ENCODE measurements around the gene LCE2C. TPM values are rescaled to one million over a fixed set of nuclear protein-coding genes. Genes with fewer than 3 reads are reported as not detected.
"Not testable (repeated sequence)": the region's sequence is repeated elsewhere in the genome, so short reads cannot be mapped to it uniquely, and the experiment has no call there.

The LCE2C gene
- not detected in 2 replicates for total RNA-seq (2014; rRNA removed; shearing (Covaris generic); ENCODE audit: low replicate concordance)

DNA sequence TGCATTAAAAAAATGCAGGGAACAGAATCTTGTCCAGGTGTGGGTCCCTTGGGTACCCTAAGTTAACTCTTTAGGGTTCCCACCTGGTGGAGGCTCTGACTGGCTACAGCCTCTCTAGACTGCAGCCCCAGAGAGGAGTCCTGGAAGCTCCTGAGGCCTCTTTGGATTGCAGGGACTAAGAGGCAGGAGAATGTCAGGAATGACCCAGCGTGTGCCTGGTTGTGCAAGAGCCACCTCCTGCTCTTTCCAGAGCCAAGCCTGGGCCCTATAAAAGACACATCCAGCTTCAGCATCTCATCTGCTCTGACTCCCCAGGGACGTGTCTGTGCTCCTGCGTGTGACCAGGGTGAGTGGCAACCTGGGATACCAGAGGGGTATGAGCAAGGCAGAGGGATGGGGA lies at the start of gene LCE2C:
Gene LCE2C, plus strand, starts transcription at position 297 of the 400 bp plus-strand sequence. CDS start 737 bp downstream, outside the sequence.
- in situ Hi-C loops (cut with HindIII; ENCODE audit: low pct_unique_long_range_greater_than_20kb, low sequenced_read_pairs); DNase-seq (ENCODE audit: low read depth): not testable (repeated sequence)

- in situ Hi-C loops (cut with HindIII; ENCODE audit: low pct_unique_long_range_greater_than_20kb, low sequenced_read_pairs): no loop called here
- no peak for DNase-seq (ENCODE audit: low read depth)
These were observed 48.3 kb upstream of the LCE2C start for GRCh38 chr1:152626744-152627143.

GRCh38 chr1:152630596-152630995 lies 44.5 kb upstream of the LCE2C start:
- DNase-seq (ENCODE audit: low read depth): no peak
- in situ Hi-C loops (cut with HindIII; ENCODE audit: low pct_unique_long_range_greater_than_20kb, low sequenced_read_pairs): no loop called here

- DNase-seq (ENCODE audit: low read depth): no peak
- in situ Hi-C loops (cut with HindIII; ENCODE audit: low pct_unique_long_range_greater_than_20kb, low sequenced_read_pairs): no loop called here
These were observed 34.7 kb upstream of the LCE2C start for GRCh38 chr1:152640351-152640750.

GRCh38 chr1:152643945-152644344 lies 31.1 kb upstream of the LCE2C start:
- DNase-seq (ENCODE audit: low read depth): no peak

DNA sequence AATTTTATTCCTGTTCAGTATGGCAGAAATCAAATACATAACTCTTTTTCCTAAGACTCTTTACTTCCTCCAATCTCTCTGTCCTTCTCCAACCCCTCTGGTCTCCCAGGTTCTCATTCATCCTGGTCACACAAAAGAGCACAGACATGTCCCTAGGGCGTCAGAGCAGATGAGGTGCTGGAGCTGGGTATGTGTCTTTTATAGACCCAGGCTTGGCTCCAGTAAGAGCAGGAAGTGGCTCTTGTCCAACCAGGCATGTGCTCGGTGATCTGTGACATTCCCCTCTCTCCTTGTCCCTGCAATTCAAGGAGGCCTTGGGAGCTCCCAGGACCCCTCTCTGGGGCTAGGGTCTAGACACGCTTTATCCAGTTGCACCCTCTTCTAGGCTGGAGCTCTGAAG lies 29.9 kb upstream of the LCE2C start:
- in situ Hi-C loops (cut with HindIII; ENCODE audit: low pct_unique_long_range_greater_than_20kb, low sequenced_read_pairs): no loop called here
- no peak for DNase-seq (ENCODE audit: low read depth)

More at GRCh38 chr1:152643945-152644344, 31.1 kb upstream of the LCE2C start:
- in situ Hi-C loops (cut with HindIII; ENCODE audit: low pct_unique_long_range_greater_than_20kb, low sequenced_read_pairs): no loop called here

DNA sequence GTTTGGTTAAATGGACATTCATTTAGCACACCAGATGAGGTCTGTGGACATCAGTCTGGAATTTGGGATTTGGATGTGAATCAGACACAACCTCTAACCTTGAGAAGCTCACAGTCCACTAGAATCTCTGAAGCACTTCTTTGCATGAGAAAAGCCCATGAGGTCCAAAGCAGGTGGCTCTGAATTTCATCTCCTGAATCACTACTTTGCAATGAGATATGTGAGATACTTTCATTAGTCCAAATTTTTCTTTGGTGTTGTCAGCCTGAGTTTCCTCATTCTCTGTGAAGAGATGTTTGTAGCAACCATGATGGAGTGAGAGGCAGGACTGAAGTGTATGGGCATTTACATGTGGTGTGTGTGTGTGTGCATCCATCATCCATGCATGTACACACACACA lies 28.4 kb upstream of the LCE2C start:
- in situ Hi-C loops (cut with HindIII; ENCODE audit: low pct_unique_long_range_greater_than_20kb, low sequenced_read_pairs): no loop called here

DNA sequence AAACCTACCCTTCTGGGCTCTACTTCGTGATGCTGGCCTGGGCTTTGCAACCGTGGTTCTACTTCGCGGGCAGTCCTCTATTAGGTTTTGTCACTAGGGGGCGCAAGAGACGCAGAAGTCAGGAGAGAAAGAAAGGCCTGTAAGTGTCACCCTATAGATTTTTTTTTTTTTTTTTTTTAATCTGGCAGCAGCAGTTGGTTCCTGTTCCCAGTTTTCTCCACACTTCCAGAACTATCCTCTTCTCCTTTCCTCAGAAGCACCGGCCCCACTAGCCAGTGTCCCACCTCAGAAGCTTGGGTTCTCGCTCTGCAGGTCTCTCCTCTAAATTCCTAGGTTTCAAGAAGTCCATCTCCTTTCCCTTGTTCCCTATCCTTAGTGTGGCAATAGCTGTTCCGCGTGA lies 21.0 kb upstream of the LCE2C start:
- in situ Hi-C loops (cut with HindIII; ENCODE audit: low pct_unique_long_range_greater_than_20kb, low sequenced_read_pairs): no loop called here
- peak; percentile 50 for DNase-seq (ENCODE audit: low read depth)

More for the DNA sequence above, 28.4 kb upstream of the LCE2C start:
- DNase-seq (ENCODE audit: low read depth): no peak

DNA sequence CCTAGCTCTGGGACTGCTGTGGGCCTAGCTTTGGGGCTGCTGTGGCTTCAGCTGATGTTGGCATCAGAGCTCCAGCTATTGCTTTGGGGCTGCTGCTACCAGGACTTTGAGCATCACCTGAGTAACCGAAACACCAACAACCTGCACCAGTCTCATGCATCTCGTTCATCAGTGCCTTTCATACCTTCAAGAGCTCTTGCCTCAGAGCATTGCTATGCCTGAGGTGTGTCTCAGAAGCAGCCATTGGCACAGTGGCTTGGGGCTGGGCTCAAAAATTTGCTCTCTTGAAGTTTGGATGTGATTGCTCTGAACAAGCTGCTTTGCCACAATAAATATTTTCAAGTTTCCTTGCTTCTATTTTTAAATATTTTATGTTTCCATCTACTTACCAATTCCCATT lies 18.6 kb upstream of the LCE2C start:
- DNase-seq (ENCODE audit: low read depth): no peak
- in situ Hi-C loops (cut with HindIII; ENCODE audit: low pct_unique_long_range_greater_than_20kb, low sequenced_read_pairs): no loop called here

- no peak for DNase-seq (ENCODE audit: low read depth)
- in situ Hi-C loops (cut with HindIII; ENCODE audit: low pct_unique_long_range_greater_than_20kb, low sequenced_read_pairs): no loop called here
These were observed 17.4 kb upstream of the LCE2C start for GRCh38 chr1:152657677-152658076.

GRCh38 chr1:152658649-152659048 lies 16.4 kb upstream of the LCE2C start:
- in situ Hi-C loops (cut with HindIII; ENCODE audit: low pct_unique_long_range_greater_than_20kb, low sequenced_read_pairs): no loop called here
- no peak for DNase-seq (ENCODE audit: low read depth)

DNA sequence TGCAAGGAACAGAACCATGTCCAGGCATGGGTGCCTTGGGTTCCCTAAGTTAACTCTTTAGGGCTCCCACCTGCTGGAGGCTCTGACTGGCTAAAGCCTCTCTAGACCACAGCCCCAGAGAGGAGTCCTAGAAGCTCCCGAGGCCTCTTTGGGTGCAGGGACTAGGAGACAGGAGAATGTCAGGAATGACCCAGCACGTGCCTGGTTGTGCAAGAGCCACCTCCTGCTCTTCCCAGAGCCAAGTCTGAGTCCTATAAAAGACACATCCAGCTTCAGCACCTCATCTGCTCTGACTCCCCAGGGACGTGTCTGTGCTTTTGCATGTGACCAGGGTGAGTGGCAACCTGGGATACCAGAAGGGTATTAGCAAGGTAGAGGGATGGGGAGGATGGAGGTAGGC lies 12.0 kb upstream of the LCE2C start, which contains the start of gene LCE2D:
Gene LCE2D, plus strand, starts transcription at position 283 of the 400 bp plus-strand sequence. CDS start 726 bp downstream, outside the sequence.
- DNase-seq (ENCODE audit: low read depth): no peak
- in situ Hi-C loops (cut with HindIII; ENCODE audit: low pct_unique_long_range_greater_than_20kb, low sequenced_read_pairs): no loop called here

DNA sequence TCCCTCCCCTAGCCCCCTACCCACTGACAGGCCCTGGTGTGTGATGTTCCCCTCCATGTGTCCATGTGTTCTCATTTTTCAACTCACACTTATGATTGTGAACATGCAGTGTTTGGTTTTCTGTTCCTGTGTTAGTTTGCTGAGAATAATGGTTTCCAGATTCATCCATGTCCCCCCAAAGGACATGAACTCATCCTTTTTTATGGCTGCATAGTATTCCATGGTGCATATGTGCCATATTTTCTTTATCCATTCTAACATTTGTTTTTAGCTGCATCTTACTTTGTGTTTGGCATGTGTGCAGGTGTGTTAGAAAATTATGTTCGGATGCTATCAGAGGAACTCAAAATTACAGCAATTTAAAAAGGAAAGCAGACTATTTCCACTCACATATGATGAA lies 8.9 kb upstream of the LCE2C start:
- DNase-seq (ENCODE audit: low read depth); in situ Hi-C loops (cut with HindIII; ENCODE audit: low pct_unique_long_range_greater_than_20kb, low sequenced_read_pairs): not testable (repeated sequence)

DNA sequence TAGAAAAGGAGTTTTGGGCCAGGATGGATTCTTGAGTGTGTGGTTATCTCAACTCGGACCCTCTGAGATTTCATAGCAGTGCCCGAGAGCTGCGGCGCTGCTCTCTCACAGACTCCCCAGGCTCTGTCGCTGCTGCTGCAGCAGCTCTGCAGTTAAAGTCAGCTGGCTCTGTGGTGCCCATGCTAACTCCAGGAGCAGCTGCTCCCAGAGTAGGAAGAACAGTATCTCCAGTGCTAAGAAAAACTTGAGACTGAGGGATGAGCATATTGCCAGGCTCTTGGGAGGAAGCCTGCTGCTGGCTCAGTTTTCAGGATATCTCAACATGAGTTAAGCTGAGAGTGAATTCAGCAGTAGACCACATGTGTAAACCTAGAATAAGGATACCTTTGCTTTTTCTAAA lies 7.4 kb upstream of the LCE2C start:
- in situ Hi-C loops (cut with HindIII; ENCODE audit: low pct_unique_long_range_greater_than_20kb, low sequenced_read_pairs): no loop called here

GRCh38 chr1:152673016-152673415 lies 2.1 kb upstream of the LCE2C start:
- DNase-seq (ENCODE audit: low read depth): no peak
- in situ Hi-C loops (cut with HindIII; ENCODE audit: low pct_unique_long_range_greater_than_20kb, low sequenced_read_pairs): no loop called here

More for the DNA sequence above, 7.4 kb upstream of the LCE2C start:
- DNase-seq (ENCODE audit: low read depth): no peak

GRCh38 chr1:152679459-152679858 lies 4.4 kb downstream of the LCE2C start:
- in situ Hi-C loops (cut with HindIII; ENCODE audit: low pct_unique_long_range_greater_than_20kb, low sequenced_read_pairs): no loop called here
- no peak for DNase-seq (ENCODE audit: low read depth)

DNA sequence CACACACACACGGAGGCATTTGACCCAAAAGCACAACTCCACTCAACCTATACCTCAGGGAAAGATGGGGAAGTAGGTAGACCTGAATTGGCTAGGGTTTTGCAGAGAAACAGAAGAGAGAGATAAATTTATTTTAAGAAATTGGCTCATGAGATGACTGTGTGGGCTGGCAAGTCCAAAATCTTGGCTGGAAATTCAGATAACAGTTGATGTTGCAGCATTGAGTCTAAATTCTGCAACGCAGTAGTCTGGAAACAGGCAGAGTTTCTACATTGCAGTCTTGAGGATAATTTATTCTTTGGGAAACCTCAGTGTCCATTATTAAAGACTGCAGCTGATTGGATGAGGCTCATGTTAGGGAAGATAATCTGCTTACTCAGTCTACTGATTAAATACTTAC lies 6.5 kb downstream of the LCE2C start:
- in situ Hi-C loops (cut with HindIII; ENCODE audit: low pct_unique_long_range_greater_than_20kb, low sequenced_read_pairs): no loop called here

GRCh38 chr1:152683846-152684245 lies 8.8 kb downstream of the LCE2C start:
- in situ Hi-C loops (cut with HindIII; ENCODE audit: low pct_unique_long_range_greater_than_20kb, low sequenced_read_pairs): no loop called here
- no peak for DNase-seq (ENCODE audit: low read depth)

More for the DNA sequence above, 6.5 kb downstream of the LCE2C start:
- DNase-seq (ENCODE audit: low read depth): no peak

DNA sequence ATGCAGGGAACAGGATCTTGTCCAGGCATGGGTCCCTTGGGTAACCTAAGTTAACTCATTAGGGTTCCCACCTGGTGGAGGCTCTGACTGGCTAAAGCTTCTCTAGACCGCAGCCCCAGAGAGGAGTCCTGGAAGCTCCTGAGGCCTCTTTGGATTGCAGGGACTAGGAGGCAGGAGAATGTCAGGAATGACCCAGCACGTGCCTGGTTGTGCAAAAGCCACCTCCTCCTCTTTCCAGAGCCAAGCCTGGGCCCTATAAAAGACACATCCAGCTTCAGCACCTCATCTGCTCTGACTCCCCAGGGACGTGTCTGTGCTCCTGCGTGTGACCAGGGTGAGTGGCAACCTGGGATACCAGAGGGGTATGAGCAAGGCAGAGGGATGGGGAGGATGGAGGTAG lies 10.7 kb downstream of the LCE2C start, which contains the start of gene LCE2B:
Gene LCE2B, plus strand, starts transcription at position 301 of the 400 bp plus-strand sequence. CDS start 721 bp downstream, outside the sequence.
- DNase-seq (ENCODE audit: low read depth); in situ Hi-C loops (cut with HindIII; ENCODE audit: low pct_unique_long_range_greater_than_20kb, low sequenced_read_pairs): not testable (repeated sequence)
